Hepatocyte (in vitro differentiated cells): Measurements from ENCODE around the gene GLCE. TPM values are rescaled to one million over a fixed set of nuclear protein-coding genes. Genes with fewer than 3 reads are reported as not detected.

Experiments used
- DNase-seq: peaks from one replicate; pipeline ENCODE4 v3.0.0-alpha.2; 2016; ENCODE audit warnings: low spot score
- H2AFZ ChIP-seq: fragments of 200-600 bp; sonication (generic); 2 replicates; pipeline ENCODE4 v1.6.0; 2016; ENCODE audit warnings: antibody characterized with exemption, mild to moderate bottlenecking
- H3K27ac ChIP-seq: fragments of 200-600 bp; sonication (generic); 2 replicates; pipeline ENCODE4 v1.5.1; 2016; ENCODE audit warnings: mild to moderate bottlenecking
- H3K27me3 ChIP-seq: fragments of 200-600 bp; sonication (generic); 2 replicates; pipeline ENCODE4 v1.6.1; 2016
- H3K36me3 ChIP-seq: fragments of 200-600 bp; sonication (generic); replicated peaks from 2 replicates; pipeline ENCODE4 v1.5.1; 2016; ENCODE audit warnings: low read depth; ENCODE audit not compliant: insufficient read depth
- H3K4me1 ChIP-seq: fragments of 200-600 bp; sonication (generic); 2 replicates; pipeline ENCODE4 v1.5.1; 2016; ENCODE audit warnings: mild to moderate bottlenecking, moderate library complexity; ENCODE audit not compliant: insufficient read depth
- H3K4me2 ChIP-seq: fragments of 200-600 bp; sonication (generic); 2 replicates; pipeline ENCODE4 v1.6.0; 2016
- H3K4me3 ChIP-seq: fragments of 200-600 bp; sonication (generic); 2 replicates; pipeline ENCODE4 v1.5.1; 2016; ENCODE audit warnings: mild to moderate bottlenecking
- H3K79me2 ChIP-seq: fragments of 200-600 bp; sonication (generic); 2 replicates; pipeline ENCODE4 v1.6.0; 2017; ENCODE audit warnings: mild to moderate bottlenecking
- H3K9me2 ChIP-seq: fragments of 200-600 bp; sonication (generic); replicated peaks from 2 replicates; pipeline ENCODE4 v1.6.0; 2017; ENCODE audit warnings: mild to moderate bottlenecking; ENCODE audit not compliant: insufficient read depth
- H3K9me3 ChIP-seq: fragments of 200-600 bp; sonication (generic); 2 replicates; pipeline ENCODE4 v1.5.1; 2016; ENCODE audit warnings: low read depth, mild to moderate bottlenecking
- H4K20me1 ChIP-seq: fragments of 200-600 bp; sonication (generic); 2 replicates; pipeline ENCODE4 v1.6.0; 2016; ENCODE audit warnings: mild to moderate bottlenecking; ENCODE audit not compliant: insufficient read depth, poor library complexity, severe bottlenecking
- EZH2 ChIP-seq: fragments of 200-600 bp; sonication (generic); IDR thresholded peaks from 2 replicates; pipeline ENCODE4 v1.6.1; 2016; ENCODE audit warnings: antibody characterized with exemption, mild to moderate bottlenecking, borderline replicate concordance
- EZH2phosphoT487 ChIP-seq: fragments of 200-600 bp; sonication (generic); IDR thresholded peaks from one replicate; pipeline ENCODE4 v1.6.1; 2018; ENCODE audit warnings: antibody characterized with exemption, mild to moderate bottlenecking, low read depth, moderate library complexity; ENCODE audit not compliant: unreplicated experiment, severe bottlenecking
- WGBS: methylation state at CpG from one replicate; pipeline ENCODE4 v1.1.6; 2016; ENCODE audit warnings: low lambda C conversion rate; ENCODE audit errors: missing lambda C conversion rate; 5-methylcytosine and 5-hydroxymethylcytosine counted together
- polyA plus RNA-seq: library from polyadenylated mRNA; unstranded; fragments of >200 nt; fragmentation: Nextera tagmentation; extraction: Ambion mirVana; gene quantifications from 2 replicates; pipeline ENCODE4 v1.2.1, GENCODE V29; 2016
- total RNA-seq: library from RNA; depleted of rRNA; stranded (reverse); fragments of >200 nt; gene quantifications from 2 replicates; pipeline ENCODE4 v1.2.3, GENCODE V29; 2014
- TF ChIP-seq, protein P1 (sequence below): fragments of 200-600 bp; sonication (generic); IDR thresholded peaks from 2 replicates; pipeline ENCODE4 v1.5.1; 2016; ENCODE audit warnings: antibody characterized with exemption, mild to moderate bottlenecking; ENCODE audit not compliant: poor library complexity

The GLCE gene
- total and polyA plus RNA-seq, 2 experiments from 2014 or later: 14.4 to 37.9 TPM

DNA sequence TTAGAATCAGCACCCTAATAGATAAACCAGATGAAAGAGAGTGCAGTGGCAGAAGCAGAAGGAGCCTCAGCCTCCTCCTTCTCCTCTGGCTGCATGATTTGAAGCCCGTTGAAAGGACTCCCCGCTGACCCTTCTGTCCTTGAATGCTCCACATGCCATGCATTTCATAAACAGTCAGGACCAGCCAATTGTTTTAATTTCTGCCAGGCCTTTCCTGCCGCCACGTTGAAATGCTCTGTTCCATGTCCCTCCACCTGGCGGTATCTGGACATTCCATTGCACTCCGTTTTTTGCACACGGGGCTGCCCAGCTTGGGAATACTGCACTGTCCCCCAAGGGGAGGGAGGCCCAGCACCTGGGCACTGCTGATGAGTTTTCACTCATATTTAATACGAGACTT is 35.2 kb upstream of the GLCE start:
- H3K4me3 ChIP-seq: no peak overlapping the region
- peaks cover 25% of the 10 kb centered on the region for H3K4me1 ChIP-seq
- no peaks in the 10 kb centered on the region for H3K79me2 ChIP-seq
- H3K36me3 ChIP-seq: no peaks in the 10 kb centered on the region
- no peaks in the 10 kb centered on the region for H3K9me2 ChIP-seq
- no peak for DNase-seq
- no peaks in the 10 kb centered on the region for H4K20me1 ChIP-seq
- H2AFZ ChIP-seq: no peak overlapping the region
- 49% methylated on average over 8 of the region's 8 CpGs for WGBS
- H3K27me3 ChIP-seq: no peaks in the 10 kb centered on the region
- TF ChIP-seq EZH2 (no peak), EZH2phosphoT487 (no peak)
- TF ChIP-seq, protein P1, sequence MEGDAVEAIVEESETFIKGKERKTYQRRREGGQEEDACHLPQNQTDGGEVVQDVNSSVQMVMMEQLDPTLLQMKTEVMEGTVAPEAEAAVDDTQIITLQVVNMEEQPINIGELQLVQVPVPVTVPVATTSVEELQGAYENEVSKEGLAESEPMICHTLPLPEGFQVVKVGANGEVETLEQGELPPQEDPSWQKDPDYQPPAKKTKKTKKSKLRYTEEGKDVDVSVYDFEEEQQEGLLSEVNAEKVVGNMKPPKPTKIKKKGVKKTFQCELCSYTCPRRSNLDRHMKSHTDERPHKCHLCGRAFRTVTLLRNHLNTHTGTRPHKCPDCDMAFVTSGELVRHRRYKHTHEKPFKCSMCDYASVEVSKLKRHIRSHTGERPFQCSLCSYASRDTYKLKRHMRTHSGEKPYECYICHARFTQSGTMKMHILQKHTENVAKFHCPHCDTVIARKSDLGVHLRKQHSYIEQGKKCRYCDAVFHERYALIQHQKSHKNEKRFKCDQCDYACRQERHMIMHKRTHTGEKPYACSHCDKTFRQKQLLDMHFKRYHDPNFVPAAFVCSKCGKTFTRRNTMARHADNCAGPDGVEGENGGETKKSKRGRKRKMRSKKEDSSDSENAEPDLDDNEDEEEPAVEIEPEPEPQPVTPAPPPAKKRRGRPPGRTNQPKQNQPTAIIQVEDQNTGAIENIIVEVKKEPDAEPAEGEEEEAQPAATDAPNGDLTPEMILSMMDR: no peak
- H3K9me3 ChIP-seq: no peaks in the 10 kb centered on the region
- peak overlapping the region; percentile 81 for H3K27ac ChIP-seq
- no peak overlapping the region for H3K4me2 ChIP-seq

DNA sequence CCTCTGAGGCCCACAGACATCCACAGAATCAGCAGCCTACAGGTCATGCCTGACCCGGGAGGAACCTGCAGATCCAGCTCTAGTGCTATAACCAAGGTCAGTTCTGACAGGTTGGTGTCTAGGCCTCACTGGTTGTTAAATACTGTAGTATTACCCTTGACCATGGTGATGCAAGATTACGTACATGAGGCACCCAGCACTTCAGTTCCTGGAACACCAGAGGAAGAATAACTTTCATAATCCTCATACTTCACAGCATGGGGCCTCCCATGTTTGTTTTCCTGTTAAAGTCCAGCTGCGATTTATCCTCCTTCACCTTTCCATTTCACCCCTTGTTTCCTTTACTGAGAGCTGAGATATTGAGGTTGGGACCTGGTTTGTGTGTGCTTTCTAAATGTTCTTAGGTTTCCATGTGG is 34.4 kb upstream of the GLCE start:
- peak overlapping the region; percentile 12 for H3K4me2 ChIP-seq
- no peak overlapping the region for H2AFZ ChIP-seq
- TF ChIP-seq EZH2phosphoT487 (no peak), EZH2 (no peak)
- TF ChIP-seq, protein P1: no peak
- H3K9me2 ChIP-seq: no peaks in the 10 kb centered on the region
- no peaks in the 10 kb centered on the region for H4K20me1 ChIP-seq
- H3K36me3 ChIP-seq: no peaks in the 10 kb centered on the region
- H3K9me3 ChIP-seq: no peaks in the 10 kb centered on the region
- no peak overlapping the region for H3K4me3 ChIP-seq
- DNase-seq: peak; percentile 80
- H3K27ac ChIP-seq: peak overlapping the region; percentile 81
- no peaks in the 10 kb centered on the region for H3K27me3 ChIP-seq
- H3K79me2 ChIP-seq: no peaks in the 10 kb centered on the region
- 35% methylated on average over 3 of the region's 3 CpGs for WGBS
- peaks cover 25% of the 10 kb centered on the region for H3K4me1 ChIP-seq

DNA sequence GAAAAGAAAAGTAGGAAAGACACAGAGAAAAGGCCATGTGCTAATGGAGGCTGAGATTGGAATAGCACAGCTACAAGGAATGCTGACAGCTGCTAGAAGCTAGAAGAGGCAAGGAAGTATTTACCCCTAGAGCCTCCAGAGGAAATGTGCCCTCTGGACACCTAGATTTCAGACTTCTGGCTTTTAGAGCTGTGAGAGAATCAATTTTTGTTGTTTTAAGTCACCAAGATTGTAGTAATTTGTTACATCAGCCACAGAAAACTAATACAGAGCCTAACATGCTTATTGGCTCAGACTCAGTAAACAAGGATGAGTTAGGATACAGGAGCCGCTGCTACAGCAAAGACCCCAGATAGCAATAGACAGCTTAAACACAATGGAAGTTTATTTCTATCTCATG is 33.1 kb upstream of the GLCE start:
- TF ChIP-seq, protein P1: no peak
- H3K36me3 ChIP-seq: no peaks in the 10 kb centered on the region
- peak overlapping the region; percentile 73 for H3K27ac ChIP-seq
- H3K27me3 ChIP-seq: no peaks in the 10 kb centered on the region
- H3K4me3 ChIP-seq: no peak overlapping the region
- 83% methylated on average over 1 of the region's 1 CpG for WGBS
- no peak overlapping the region for H3K4me2 ChIP-seq
- H4K20me1 ChIP-seq: no peaks in the 10 kb centered on the region
- H2AFZ ChIP-seq: no peak overlapping the region
- no peaks in the 10 kb centered on the region for H3K79me2 ChIP-seq
- H3K9me3 ChIP-seq: no peaks in the 10 kb centered on the region
- no peaks in the 10 kb centered on the region for H3K9me2 ChIP-seq
- peaks cover 25% of the 10 kb centered on the region for H3K4me1 ChIP-seq
- DNase-seq: no peak

DNA sequence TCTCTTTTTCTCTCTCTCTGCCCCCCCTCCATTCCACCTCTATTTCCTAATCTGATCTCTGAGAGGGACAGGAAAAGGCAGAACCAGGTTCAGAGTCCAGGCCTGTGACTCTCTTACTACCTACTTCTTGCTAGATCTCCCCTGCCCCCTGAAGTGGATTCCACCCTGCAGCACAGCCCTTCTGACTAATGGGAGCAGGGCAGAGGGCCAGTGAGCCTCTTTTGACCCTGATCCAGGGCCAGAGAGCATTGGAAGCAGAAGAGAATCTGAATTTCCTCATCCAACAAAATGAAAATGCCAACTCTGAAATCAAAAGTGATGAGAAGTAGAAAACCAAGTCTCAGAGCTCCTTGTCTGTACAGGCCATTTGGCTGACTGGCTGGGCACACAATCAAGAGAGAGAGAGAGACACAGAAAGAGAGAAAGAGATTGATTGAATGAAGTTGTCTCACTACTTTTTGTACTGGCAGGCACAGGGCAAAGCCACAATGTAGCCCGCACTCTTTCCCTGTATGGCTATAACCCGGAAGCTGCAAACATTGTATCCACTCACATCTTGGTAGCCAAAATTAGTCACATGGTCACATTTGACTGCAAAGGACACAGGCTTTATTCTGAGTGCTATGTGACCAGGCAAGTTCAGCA is 31.6 kb upstream of the GLCE start:
- no peaks in the 10 kb centered on the region for H3K79me2 ChIP-seq
- no peaks in the 10 kb centered on the region for H3K36me3 ChIP-seq
- no peak overlapping the region for H2AFZ ChIP-seq
- peak; percentile 56 for DNase-seq
- 93% methylated on average over 2 of the region's 2 CpGs for WGBS
- H3K4me3 ChIP-seq: no peak overlapping the region
- H3K27ac ChIP-seq: peak overlapping the region; percentile 62
- H3K9me3 ChIP-seq: no peaks in the 10 kb centered on the region
- TF ChIP-seq EZH2 (no peak), EZH2phosphoT487 (no peak)
- TF ChIP-seq, protein P1: no peak
- peaks cover 25% of the 10 kb centered on the region for H3K4me1 ChIP-seq
- H3K9me2 ChIP-seq: no peaks in the 10 kb centered on the region
- H3K27me3 ChIP-seq: no peaks in the 10 kb centered on the region
- no peak overlapping the region for H3K4me2 ChIP-seq
- no peaks in the 10 kb centered on the region for H4K20me1 ChIP-seq
